Mesenteric fat pad (tissue), 1 donor: Measurements from ENCODE around the gene CHRDL2. TPM values are rescaled to one million over a fixed set of nuclear protein-coding genes. Genes with fewer than 3 reads are reported as not detected.

ENCODE experiments used
- DNase-seq: peaks from one replicate; pipeline ENCODE4 v3.0.0-alpha.2; 2020; ENCODE audit warnings: low spot score
- total RNA-seq: library from RNA; stranded (reverse); fragmentation: NEBNext Ultra II Directional; extraction: Animal tissue kit (Norgen Biotek cat#: 25700); gene quantifications from one replicate; pipeline ENCODE4 v1.2.1, GENCODE V29; 2021
- donor health status: DM: yes; HTN: yes; CAD: no.

The CHRDL2 gene
- total RNA-seq, 1 donor from 2014 or later = 0.67 TPM

- peak; percentile 6 for DNase-seq
Observed at GRCh38 chr11:74685905-74686304, 45.3 kb downstream of the CHRDL2 start.

GRCh38 chr11:74685338-74685737 lies 45.9 kb downstream of the CHRDL2 start:
- DNase-seq = no peak

GRCh38 chr11:74684661-74685060 lies 46.6 kb downstream of the CHRDL2 start:
- peak; percentile 78 for DNase-seq

- DNase-seq = peak; percentile 88
Observed at GRCh38 chr11:74683941-74684481, 47.2 kb downstream of the CHRDL2 start.

- peak; percentile 89 for DNase-seq
Observed at GRCh38 chr11:74683279-74683871, 47.9 kb downstream of the CHRDL2 start.

GRCh38 chr11:74682731-74683278 lies 48.4 kb downstream of the CHRDL2 start:
- DNase-seq = peak; percentile 43

GRCh38 chr11:74681686-74682651 lies 49.3 kb downstream of the CHRDL2 start:
- peak; percentile 82 for DNase-seq

- DNase-seq = peak; percentile 82
Observed at GRCh38 chr11:74680703-74681531, 50.3 kb downstream of the CHRDL2 start.

- DNase-seq = peak; percentile 80
Observed at GRCh38 chr11:74680035-74680671, 51.1 kb downstream of the CHRDL2 start.

GRCh38 chr11:74679513-74679865 lies 51.7 kb downstream of the CHRDL2 start:
- peak; percentile 79 for DNase-seq

GRCh38 chr11:74678591-74679512 lies 52.4 kb downstream of the CHRDL2 start:
- peak; percentile 69 for DNase-seq

GRCh38 chr11:74678041-74678440 lies 53.2 kb downstream of the CHRDL2 start:
- peak; percentile 62 for DNase-seq

GRCh38 chr11:74677131-74677530 lies 54.1 kb downstream of the CHRDL2 start:
- peak; percentile 43 for DNase-seq

GRCh38 chr11:74676596-74676995 lies 54.6 kb downstream of the CHRDL2 start:
- peak; percentile 78 for DNase-seq

GRCh38 chr11:74675761-74676160 lies 55.5 kb downstream of the CHRDL2 start:
- DNase-seq = no peak

GRCh38 chr11:74673693-74674360 lies 57.4 kb downstream of the CHRDL2 start:
- DNase-seq = no peak

- DNase-seq = no peak
Observed at GRCh38 chr11:74672956-74673692, 58.1 kb downstream of the CHRDL2 start.

- no peak for DNase-seq
Observed at GRCh38 chr11:74672332-74672955, 58.8 kb downstream of the CHRDL2 start.
